H9 (cell line): ENCODE measurements around the gene CASP6. TPM values are rescaled to one million over a fixed set of nuclear protein-coding genes. Genes with fewer than 3 reads are reported as not detected.

Experiments used
- DNase-seq: peaks from one replicate; pipeline ENCODE4 v3.0.0-alpha.2; 2017
- H2AFZ ChIP-seq: one replicate; pipeline ENCODE4 v1.6.1; 2013; ENCODE audit warnings: mild to moderate bottlenecking, low read length, control low read depth, moderate library complexity
- H2AK5ac ChIP-seq: 2 replicates; pipeline ENCODE4 v1.6.1; 2013; ENCODE audit warnings: low read length, control low read depth, mixed read lengths; ENCODE audit not compliant: insufficient read length
- H2BK120ac ChIP-seq: one replicate; pipeline ENCODE4 v1.6.1; 2013; ENCODE audit warnings: low read depth, mild to moderate bottlenecking, low read length, control low read depth, inconsistent platforms; ENCODE audit not compliant: poor library complexity, severe bottlenecking
- H2BK12ac ChIP-seq: 2 replicates; pipeline ENCODE4 v1.6.1; 2013; ENCODE audit warnings: low read length, control low read depth, mixed read lengths, low read depth; ENCODE audit not compliant: insufficient read length
- H2BK15ac ChIP-seq: 2 replicates; pipeline ENCODE4 v1.6.1; 2013; ENCODE audit warnings: low read depth, low read length, control low read depth
- H2BK20ac ChIP-seq: one replicate; pipeline ENCODE4 v1.6.1; 2013; ENCODE audit warnings: low read depth, mild to moderate bottlenecking, low read length, control low read depth, inconsistent platforms; ENCODE audit not compliant: poor library complexity, severe bottlenecking
- H2BK5ac ChIP-seq: 2 replicates; pipeline ENCODE4 v1.6.1; 2013; ENCODE audit warnings: low read length, control low read depth, mixed read lengths; ENCODE audit not compliant: insufficient read length
- H3K14ac ChIP-seq: 2 replicates; pipeline ENCODE4 v1.6.1; 2013; ENCODE audit warnings: low read length, control low read depth; ENCODE audit not compliant: insufficient read depth
- H3K18ac ChIP-seq: 2 replicates; pipeline ENCODE4 v1.6.1; 2013; ENCODE audit warnings: low read depth, mild to moderate bottlenecking, mixed read lengths, low read length, control low read depth; ENCODE audit not compliant: insufficient read length
- H3K23ac ChIP-seq: 2 replicates; pipeline ENCODE4 v1.6.1; 2013; ENCODE audit warnings: low read length, control low read depth, mixed read lengths, low read depth; ENCODE audit not compliant: insufficient read length
- H3K23me2 ChIP-seq: 2 replicates; pipeline ENCODE4 v1.6.1; 2013; ENCODE audit warnings: low read depth, mild to moderate bottlenecking, mixed read lengths, low read length, control low read depth; ENCODE audit not compliant: insufficient read length, poor library complexity, severe bottlenecking
- H3K27ac ChIP-seq: 2 replicates; pipeline ENCODE4 v1.5.1; 2013; ENCODE audit warnings: low read length, control low read depth, mixed read lengths, low read depth; ENCODE audit not compliant: insufficient read length
- H3K27me3 ChIP-seq: 2 replicates; pipeline ENCODE4 v1.6.1; 2013; ENCODE audit warnings: low read length, control low read depth, inconsistent platforms; ENCODE audit not compliant: insufficient read depth
- H3K4ac ChIP-seq: 2 replicates; pipeline ENCODE4 v1.6.1; 2013; ENCODE audit warnings: low read depth, mild to moderate bottlenecking, control low read depth, inconsistent platforms, low read length, moderate library complexity
- H3K4me1 ChIP-seq: 2 replicates; pipeline ENCODE4 v1.6.1; 2013; ENCODE audit warnings: low read length, control low read depth, inconsistent platforms; ENCODE audit not compliant: insufficient read depth
- H3K4me2 ChIP-seq: 2 replicates; pipeline ENCODE4 v1.6.1; 2013; ENCODE audit warnings: low read length, control low read depth, mixed read lengths; ENCODE audit not compliant: insufficient read length, insufficient read depth
- H3K56ac ChIP-seq: 2 replicates; pipeline ENCODE4 v1.6.1; 2013; ENCODE audit warnings: low read depth, mild to moderate bottlenecking, mixed read lengths, low read length, control low read depth; ENCODE audit not compliant: insufficient read length
- H3K79me1 ChIP-seq: 2 replicates; pipeline ENCODE4 v1.6.1; 2013; ENCODE audit warnings: low read depth, mild to moderate bottlenecking, moderate library complexity, low read length, control low read depth, inconsistent platforms; ENCODE audit not compliant: insufficient read depth, poor library complexity, severe bottlenecking
- H3K79me2 ChIP-seq: 2 replicates; pipeline ENCODE4 v1.6.1; 2013; ENCODE audit warnings: low read length, control low read depth, inconsistent platforms; ENCODE audit not compliant: insufficient read depth
- H3K9ac ChIP-seq: 2 replicates; pipeline ENCODE4 v1.6.1; 2013; ENCODE audit warnings: low read length, control low read depth, mixed read lengths; ENCODE audit not compliant: insufficient read length; ENCODE audit errors: extremely low read depth
- H3K9me3 ChIP-seq: one replicate; pipeline ENCODE4 v1.6.1; 2013; ENCODE audit warnings: low read depth, low read length, inconsistent platforms; ENCODE audit not compliant: control insufficient read depth
- H3T11ph ChIP-seq: one replicate; pipeline ENCODE4 v1.6.1; 2013; ENCODE audit warnings: mild to moderate bottlenecking, low read length, control low read depth, inconsistent platforms
- H4K20me1 ChIP-seq: one replicate; pipeline ENCODE4 v1.6.1; 2013; ENCODE audit not compliant: control insufficient read depth, insufficient read length, insufficient read depth
- H4K5ac ChIP-seq: 2 replicates; pipeline ENCODE4 v1.6.1; 2013; ENCODE audit warnings: low read depth, mild to moderate bottlenecking, mixed read lengths, low read length, control low read depth; ENCODE audit not compliant: insufficient read length
- H4K8ac ChIP-seq: replicated peaks from 2 replicates; pipeline ENCODE4 v1.6.1; 2013; ENCODE audit warnings: low read length, control low read depth, mixed read lengths, low read depth; ENCODE audit not compliant: insufficient read length
- H4K91ac ChIP-seq: 2 replicates; pipeline ENCODE4 v1.6.1; 2013; ENCODE audit warnings: low read depth, mild to moderate bottlenecking, moderate library complexity, mixed read lengths, low read length, control low read depth; ENCODE audit not compliant: insufficient read length
- H3K27ac Mint-ChIP-seq, 3 experiments: 2 replicates in 2 of 3; 3 replicates in 1 of 3; pipeline ENCODE4 v1.8.0; 2020 to 2021; ENCODE audit warnings: mixed read lengths in 3 of 3, mild to moderate bottlenecking in 1 of 3, moderate library complexity in 1 of 3
- H3K27me3 Mint-ChIP-seq: 2 replicates; pipeline ENCODE4 v1.8.0; 2021; ENCODE audit warnings: low read depth, mild to moderate bottlenecking, moderate library complexity, mixed read lengths
- H3K36me3 Mint-ChIP-seq, 3 experiments: 2 replicates in 2 of 3; 3 replicates in 1 of 3; pipeline ENCODE4 v1.8.0; 2020 to 2021; ENCODE audit warnings: low read depth in 3 of 3, mixed read lengths in 3 of 3; ENCODE audit not compliant: insufficient read depth in 1 of 3
- H3K4me1 Mint-ChIP-seq, 2 experiments: 2 replicates each; pipeline ENCODE4 v1.8.0; 2020; ENCODE audit warnings: mixed read lengths in 2 of 2
- H3K4me3 Mint-ChIP-seq, 2 experiments: 2 replicates in 1 of 2; 3 replicates in 1 of 2; pipeline ENCODE4 v1.8.0; 2020 to 2021; ENCODE audit warnings: mild to moderate bottlenecking in 2 of 2, mixed read lengths in 2 of 2, moderate library complexity in 1 of 2
- H3K9me3 Mint-ChIP-seq, 2 experiments: 2 replicates in 1 of 2; 3 replicates in 1 of 2; pipeline ENCODE4 v1.8.0; 2020; ENCODE audit warnings: mild to moderate bottlenecking in 2 of 2, mixed read lengths in 2 of 2, moderate library complexity in 1 of 2
- WGBS: extraction: QIAGEN DNeasy Blood & Tissue Kit; methylation state at CpG from one replicate; pipeline ENCODE4 v1.1.7; 2013; ENCODE audit warnings: missing lambda C conversion rate, low lambda C conversion rate, mixed read lengths; ENCODE audit not compliant: insufficient read length; ENCODE audit errors: extremely low coverage; 5-methylcytosine and 5-hydroxymethylcytosine counted together
- total RNA-seq: library from RNA; stranded (reverse); gene quantifications from 2 replicates; pipeline ENCODE4 v1.2.1, GENCODE V29; 2021
- TF ChIP-seq, protein P1 (sequence below): fragments of 200-600 bp; sonication (generic); conservative IDR thresholded peaks from 3 replicates; pipeline ENCODE4 v1.8.0; 2021; ENCODE audit warnings: antibody characterized with exemption, mild to moderate bottlenecking

CASP6 gene
- total RNA-seq, 1 experiment from 2014 or later, result 25.2 TPM

DNA sequence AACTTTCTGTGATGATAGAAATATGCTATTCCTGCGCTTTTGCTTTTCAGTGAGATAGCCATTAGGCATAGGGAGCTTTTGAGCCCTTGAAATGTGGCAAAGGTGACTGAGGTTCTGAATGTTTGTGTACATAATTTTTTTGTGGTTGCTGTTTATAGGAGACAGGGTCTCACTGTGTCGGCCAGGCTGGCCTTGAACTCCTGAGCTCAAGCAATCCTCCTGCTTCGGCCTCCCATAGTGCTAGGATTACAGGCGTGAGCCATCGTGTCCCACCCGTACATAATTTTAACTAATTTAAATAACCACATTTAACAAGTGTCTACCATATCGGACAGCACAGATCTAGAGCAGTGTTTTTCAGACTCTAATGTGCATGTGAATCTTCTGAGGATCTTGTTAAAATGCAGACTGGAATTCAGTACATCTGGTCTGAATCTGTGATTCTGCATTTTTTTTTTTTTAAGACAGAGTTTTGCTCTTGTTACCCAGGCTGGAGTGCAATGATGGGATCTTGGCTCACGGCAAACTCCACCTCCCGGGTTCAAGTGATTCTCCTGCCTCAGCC lies 45.3 kb downstream of the CASP6 start:
- no peak overlapping the region for H2AFZ ChIP-seq
- H2BK120ac ChIP-seq, result no peak overlapping the region
- TF ChIP-seq, protein P1, sequence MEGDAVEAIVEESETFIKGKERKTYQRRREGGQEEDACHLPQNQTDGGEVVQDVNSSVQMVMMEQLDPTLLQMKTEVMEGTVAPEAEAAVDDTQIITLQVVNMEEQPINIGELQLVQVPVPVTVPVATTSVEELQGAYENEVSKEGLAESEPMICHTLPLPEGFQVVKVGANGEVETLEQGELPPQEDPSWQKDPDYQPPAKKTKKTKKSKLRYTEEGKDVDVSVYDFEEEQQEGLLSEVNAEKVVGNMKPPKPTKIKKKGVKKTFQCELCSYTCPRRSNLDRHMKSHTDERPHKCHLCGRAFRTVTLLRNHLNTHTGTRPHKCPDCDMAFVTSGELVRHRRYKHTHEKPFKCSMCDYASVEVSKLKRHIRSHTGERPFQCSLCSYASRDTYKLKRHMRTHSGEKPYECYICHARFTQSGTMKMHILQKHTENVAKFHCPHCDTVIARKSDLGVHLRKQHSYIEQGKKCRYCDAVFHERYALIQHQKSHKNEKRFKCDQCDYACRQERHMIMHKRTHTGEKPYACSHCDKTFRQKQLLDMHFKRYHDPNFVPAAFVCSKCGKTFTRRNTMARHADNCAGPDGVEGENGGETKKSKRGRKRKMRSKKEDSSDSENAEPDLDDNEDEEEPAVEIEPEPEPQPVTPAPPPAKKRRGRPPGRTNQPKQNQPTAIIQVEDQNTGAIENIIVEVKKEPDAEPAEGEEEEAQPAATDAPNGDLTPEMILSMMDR, result no peak
- H3K56ac ChIP-seq, result no peak overlapping the region
- H4K91ac ChIP-seq, result no peak overlapping the region
- no peaks in the 10 kb centered on the region; the same call in 1 of the 2 replicates for H3K4me1 ChIP-seq
- no peak overlapping the region for H3K27ac ChIP-seq
- H2AK5ac ChIP-seq, result no peak overlapping the region
- no CpG with 5 or more reads among the region's 9 CpGs for WGBS
- peaks cover 0 to 2% (median 0%) of the 10 kb centered on the region in 3 experiments; a peak in 2 of 7 replicates for H3K36me3 Mint-ChIP-seq
- H3K23me2 ChIP-seq, result no peaks in the 10 kb centered on the region
- H2BK20ac ChIP-seq, result no peak overlapping the region
- no peaks in the 10 kb centered on the region for H3K27me3 Mint-ChIP-seq
- no peak overlapping the region for H3K14ac ChIP-seq
- no peak overlapping the region for H2BK5ac ChIP-seq
- no peaks in the 10 kb centered on the region for H3K79me1 ChIP-seq
- no peaks in the 10 kb centered on the region for H3K9me3 Mint-ChIP-seq
- H3K4ac ChIP-seq, result no peak overlapping the region
- H4K20me1 ChIP-seq, result no peaks in the 10 kb centered on the region
- no peak overlapping the region for H3K9ac ChIP-seq
- no peak overlapping the region for H3K18ac ChIP-seq
- H3T11ph ChIP-seq, result no peak overlapping the region
- no peak overlapping the region for H4K5ac ChIP-seq
- H3K79me2 ChIP-seq, result no peaks in the 10 kb centered on the region
- H3K4me3 Mint-ChIP-seq, result no peak overlapping the region
- no peaks in the 10 kb centered on the region for H3K27me3 ChIP-seq
- H3K4me1 Mint-ChIP-seq, result peaks cover 16 to 24% of the 10 kb centered on the region in 2 experiments
- no peak overlapping the region for H4K8ac ChIP-seq
- no peak overlapping the region for H3K23ac ChIP-seq
- H2BK12ac ChIP-seq, result no peak overlapping the region
- no peak overlapping the region; a peak in 1 of 7 replicates for H3K27ac Mint-ChIP-seq
- no peak for DNase-seq
- no peak overlapping the region for H2BK15ac ChIP-seq
- H3K4me2 ChIP-seq, result no peak overlapping the region
- no peaks in the 10 kb centered on the region for H3K9me3 ChIP-seq
